Activated CD8-positive, alpha-beta memory T cell treated with anti-CD3 and anti-CD28 coated beads for 48 hours (primary cell): Measurements from ENCODE around the gene PVALB.

Source experiments
- DNase-seq, 3 experiments: peaks; one replicate each; pipeline ENCODE4 v3.0.0-alpha.2; 2020; ENCODE audit warnings: low read depth in 2 of 3, low spot score in 2 of 3

PVALB gene, protein sequence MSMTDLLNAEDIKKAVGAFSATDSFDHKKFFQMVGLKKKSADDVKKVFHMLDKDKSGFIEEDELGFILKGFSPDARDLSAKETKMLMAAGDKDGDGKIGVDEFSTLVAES

DNA sequence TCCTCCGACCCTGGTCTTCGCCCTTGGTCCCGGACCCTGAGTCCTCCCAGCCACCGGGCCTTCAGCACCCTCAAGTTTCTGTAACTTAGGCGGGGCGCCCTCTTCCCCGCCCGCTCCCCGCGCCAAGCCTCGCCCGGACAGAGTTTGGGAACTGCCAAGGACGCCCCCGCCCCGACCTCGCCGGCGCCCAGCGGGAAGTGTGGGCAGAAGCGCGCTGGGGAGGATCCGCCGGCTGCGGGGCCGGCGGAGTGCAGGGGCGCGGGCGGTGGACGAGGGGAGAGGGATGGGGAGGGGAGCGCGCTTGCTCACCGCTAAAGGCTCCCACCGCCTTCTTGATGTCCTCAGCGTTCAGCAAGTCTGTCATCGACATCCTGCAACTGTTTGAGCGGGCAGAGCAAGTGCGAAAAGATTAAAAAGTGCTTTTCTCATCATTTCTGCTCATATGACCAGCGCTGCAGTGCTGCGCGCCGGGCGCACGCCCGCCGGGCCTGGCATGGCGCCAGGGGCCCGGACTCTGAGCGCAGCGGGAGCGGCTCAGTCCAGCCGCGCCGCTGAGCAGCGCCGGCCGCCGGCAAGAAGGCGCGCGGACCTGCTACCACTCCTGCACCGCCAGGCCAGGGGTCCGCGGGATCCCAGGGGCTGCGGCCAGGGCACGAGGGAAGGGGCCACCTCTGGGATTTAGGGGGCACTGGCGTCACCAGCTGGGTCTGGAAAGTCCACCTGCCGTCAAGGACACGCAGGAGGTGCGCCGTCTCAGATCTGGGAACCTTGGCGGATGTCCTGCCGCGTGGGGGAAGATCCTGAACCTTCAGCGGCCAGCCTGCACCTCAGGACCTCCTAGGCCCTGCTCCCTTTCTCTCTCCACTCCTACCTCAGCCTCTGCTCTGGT, at the start of gene PVALB:
Gene PVALB (minus strand): TSS at position 400 of the 889 bp plus-strand sequence. CDS start 30 bp downstream, at position 370.
- no peak for DNase-seq

DNA sequence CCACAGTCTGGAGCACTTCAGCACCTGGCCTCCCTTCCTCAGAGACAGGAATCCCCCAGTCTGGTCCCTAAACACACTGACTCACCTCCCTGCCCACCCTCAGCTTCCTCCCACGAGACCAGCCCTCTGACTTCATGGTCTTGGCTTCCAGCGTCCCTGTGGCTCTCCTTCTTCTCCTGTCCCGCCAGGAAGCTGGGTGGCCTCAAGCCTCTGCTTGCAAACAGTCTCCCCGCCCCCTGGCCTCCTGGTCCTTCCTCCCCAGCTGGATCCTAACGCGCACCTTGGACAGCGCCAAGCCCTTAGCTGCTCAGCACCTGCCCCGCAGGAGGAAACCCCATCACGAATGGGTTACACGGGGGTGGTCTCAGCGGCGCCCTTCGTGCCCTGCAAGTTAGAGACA, 48.5 kb upstream of the PVALB start:
- DNase-seq = no peak

DNA sequence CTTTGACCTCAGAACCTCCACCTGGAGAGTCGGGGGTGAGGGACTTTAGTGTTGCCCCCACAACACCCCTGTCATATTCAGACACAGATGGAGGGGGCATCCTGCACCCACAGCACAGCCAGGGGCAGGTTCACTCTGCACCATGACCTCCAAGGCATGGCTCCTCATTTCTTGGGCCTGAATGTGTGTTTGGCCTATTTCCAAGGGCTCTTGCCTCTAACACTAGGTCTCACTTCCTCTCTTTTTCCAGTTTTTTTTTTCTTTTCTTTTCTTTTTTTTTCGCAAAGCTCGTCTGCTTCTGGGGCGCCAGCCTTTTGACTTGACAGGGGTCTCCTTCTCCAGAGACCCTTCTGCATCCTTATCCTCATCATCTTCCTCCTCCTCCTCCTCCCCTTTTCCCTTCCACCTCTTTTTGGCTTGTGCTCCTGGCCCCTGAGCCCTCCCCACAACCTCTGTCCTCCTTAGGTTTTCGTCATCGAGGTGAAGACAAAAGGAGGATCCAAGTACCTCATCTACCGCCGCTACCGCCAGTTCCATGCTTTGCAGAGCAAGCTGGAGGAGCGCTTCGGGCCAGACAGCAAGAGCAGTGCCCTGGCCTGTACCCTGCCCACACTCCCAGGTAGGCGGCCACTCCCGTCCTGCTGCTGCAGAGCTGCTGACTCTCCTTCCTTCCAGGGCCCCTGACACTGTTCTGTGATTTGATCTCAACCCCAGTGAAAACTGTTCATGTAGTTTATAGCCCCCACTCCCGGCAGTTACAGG, 47.8 kb upstream of the PVALB start:
- DNase-seq = no peak

DNA sequence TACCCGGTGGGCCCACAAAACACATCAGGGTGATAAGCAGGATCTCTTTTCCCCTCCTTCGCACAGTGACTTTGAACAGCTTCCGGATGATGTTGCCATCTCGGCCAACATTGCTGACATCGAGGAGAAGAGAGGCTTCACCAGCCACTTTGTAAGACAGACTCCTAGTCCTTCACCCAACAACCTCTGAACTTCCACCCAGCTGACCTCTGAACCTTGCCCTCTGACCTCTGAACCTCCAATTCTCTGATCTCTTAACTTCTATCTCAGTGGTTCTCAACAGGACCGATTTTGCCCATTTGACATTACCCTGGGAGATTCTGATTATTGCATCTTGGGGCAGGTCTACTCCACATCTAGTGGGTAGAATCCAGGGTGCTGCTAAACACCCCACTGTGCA, 47.1 kb upstream of the PVALB start:
- DNase-seq = no peak

DNA sequence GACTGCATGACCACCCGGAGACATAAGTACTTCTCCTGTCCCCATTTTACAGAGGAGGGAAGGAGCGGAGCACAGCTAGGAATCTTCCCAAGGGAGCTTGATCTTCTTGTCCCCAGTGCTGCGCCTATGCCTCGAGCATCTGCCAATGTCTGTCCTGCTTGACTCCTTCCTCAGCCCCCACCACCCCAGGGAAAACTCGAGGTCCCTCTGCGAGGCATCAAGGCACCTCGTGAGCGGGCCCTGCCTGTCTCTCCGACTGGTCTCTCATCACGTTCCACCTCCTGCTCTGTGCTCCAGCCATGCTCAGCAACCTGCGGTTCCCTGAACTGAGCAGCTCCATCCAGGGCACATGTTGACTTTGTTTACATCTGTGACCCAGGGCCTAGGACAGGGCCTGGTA, 46.4 kb upstream of the PVALB start:
- DNase-seq = no peak

DNA sequence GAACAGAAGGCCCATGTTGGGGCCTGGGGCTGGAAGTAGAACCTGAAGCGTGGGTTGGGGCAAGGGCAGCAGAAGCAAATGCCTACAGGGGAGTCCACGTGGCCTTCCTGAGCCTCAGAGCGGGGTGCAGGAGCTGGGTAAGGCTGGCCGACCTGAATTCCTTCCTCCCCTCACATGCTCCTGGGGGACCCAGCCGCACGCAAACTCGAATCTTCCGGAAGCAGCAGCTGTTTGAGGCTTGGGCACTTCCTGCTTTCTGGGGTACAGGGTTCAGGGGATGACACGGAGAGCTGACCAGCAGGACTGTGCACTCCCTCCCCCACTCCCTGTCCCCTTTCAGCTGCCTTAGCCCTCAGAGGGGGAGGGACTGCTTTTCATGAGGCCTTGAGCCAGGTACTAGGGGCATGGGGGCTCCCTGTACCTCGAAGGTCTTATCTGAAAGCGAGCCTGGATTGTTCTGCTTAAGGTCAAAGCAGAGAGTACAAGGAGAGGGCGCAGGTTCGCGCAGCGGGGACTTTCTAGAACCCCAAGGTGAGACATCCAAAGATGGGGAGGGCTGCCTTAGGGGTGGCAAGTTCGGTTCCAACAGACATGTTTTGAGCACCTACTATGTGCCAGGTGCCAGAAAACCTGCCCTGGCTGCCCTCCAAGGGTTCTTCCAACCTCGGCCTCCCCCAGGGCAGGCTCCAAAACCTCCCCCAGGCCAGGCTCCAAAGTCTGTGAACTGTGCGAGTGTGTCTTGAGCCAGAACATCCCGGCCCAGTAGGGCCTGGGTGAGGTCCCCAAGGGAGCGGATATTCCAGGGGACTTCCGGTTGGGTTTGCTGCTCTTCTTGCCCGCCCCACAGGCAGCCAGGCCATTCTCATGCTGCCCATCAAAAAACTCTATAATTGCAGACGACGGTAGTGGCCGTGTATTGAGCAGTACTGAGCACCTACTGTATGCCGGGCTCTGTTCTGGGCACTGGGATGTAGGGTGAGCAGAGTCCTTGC, 45.7 kb upstream of the PVALB start:
- DNase-seq = no peak

DNA sequence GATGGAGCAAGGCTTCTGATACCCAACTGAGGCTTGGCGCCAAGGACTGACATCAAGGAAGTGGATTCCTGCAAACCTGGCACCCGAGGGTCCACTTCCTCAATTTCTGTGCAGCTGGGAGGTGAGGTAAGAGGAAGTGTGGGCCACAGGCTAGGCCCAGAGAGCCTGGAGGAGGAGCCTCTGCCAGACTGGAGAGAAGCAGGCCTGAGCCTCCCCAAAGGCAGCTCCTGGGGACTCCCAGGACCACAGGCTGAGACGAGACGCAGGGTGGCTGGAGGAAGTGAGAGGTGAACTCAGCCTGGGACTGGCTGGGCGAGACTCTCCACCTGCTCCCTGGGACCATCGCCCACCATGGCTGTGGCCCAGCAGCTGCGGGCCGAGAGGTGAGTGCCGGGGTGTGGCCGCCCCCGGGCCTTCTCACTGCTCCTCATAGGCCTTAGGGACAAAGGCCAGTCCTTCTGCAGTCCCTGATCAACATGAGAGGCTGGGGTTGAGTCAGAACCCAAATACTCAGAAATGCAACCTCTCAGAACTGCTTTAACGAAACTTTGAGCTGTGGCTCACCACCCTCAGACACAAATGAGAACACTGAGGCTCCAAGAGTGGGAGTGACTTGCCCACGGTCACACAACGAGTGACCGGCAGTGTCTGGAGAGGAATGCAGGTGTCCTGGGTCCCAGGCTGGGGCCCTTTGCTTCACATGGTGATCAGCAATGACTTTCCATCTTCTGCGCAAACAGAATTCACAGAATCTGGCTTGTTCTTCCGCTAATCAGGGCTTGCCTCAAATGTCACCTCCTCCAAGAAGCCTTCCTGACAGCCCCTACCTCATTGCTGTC, 44.2 kb upstream of the PVALB start, which contains the start of gene NCF4:
Gene NCF4 (plus strand): TSS at position 186 of the 839 bp plus-strand sequence. CDS start 166 bp downstream, at position 352.
- DNase-seq = peak in 2 of 3 experiments; percentile 18 to 60

DNA sequence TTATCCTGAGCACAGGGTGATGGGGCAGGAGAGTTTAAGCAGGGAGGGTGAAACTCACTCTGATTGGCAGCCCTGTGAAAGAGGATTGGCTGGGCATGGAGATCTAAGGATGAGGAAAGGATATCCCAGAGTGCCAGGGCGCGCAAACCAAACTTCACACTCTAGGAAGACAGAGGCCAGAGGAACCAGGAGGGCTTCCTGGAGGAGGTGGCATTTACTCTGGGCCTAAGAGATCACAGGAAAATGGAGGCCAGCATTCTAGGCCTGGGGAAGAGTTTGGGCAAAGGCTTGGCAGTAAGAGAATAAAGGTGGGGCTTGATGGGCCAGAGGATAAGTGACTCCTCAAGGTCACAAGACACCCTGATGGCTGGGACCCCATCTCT, 43.6 kb upstream of the PVALB start:
- no peak for DNase-seq

DNA sequence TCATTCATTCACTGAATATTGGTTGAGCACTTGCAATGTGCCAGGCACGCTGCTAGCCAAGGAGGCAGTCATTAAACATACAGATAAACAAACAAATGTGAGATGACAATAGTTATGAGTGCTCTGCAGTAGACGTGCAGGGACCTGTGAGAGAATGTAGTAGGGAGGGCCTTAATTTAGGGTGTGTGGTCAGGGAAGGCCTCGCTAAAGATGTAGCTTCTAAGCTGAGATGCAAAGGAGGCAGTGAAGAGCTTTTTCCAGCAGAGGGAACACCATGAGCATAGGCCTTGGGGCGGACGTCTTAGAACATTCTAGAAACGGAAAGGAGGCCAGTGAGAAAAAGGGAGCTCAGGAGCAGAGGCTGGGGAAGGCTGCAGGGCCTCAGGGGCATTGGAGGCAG, 43.2 kb upstream of the PVALB start:
- DNase-seq = no peak

DNA sequence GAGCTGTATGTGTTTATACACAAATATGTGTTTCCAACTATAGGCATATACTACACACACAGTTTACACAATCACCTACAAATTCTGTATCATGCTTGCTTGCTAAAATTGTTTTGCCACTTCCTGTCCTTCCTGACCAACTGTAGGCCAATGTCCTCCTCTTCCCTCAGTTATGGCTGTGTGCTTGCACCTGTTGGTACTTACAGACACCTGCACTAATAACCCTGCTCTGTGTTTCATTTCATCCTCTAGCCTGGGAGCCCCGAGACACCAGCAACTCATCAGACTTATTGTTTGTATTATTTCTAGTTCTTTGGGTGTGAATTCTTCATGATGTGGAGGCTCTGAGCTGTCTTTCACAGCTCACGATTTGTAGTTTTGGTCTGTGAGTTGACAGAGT, 42.1 kb upstream of the PVALB start:
- no peak for DNase-seq

DNA sequence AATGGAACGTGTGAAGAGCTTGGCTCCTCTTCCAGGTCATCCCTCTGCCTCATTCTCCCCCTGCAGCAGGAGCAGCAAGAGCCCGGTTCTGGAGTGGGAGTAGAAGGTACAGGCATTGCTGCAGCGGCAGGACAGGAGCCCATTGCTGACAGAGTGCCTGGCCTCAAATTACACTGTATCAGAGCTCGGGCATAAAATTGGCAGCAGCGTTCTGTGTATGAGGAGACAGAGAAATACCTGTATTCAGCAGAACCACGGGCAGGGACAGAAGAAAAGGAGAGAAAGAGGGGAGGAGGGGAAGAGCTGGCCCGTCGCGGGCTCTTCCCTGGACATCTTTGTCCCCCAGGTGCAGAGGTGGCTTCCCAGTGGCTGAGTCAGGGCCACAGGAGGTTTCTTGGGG, 41.3 kb upstream of the PVALB start:
- DNase-seq = no peak

DNA sequence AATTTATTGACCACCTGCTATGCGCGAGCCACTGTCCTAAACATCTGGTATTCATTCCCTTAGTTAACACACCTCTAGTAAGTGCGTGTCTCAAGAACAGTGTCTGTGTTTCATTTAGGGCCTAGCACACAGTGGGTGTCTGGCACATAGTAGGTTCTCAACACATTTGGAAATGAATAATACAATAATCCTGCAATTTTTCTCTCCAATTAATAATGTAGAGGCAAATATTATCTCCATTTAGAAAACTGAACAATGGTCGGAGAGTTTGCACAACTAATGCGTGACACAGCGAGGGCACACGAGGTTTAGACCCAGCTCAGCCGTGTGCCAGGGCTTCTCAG, 39.9 kb upstream of the PVALB start:
- no peak for DNase-seq

DNA sequence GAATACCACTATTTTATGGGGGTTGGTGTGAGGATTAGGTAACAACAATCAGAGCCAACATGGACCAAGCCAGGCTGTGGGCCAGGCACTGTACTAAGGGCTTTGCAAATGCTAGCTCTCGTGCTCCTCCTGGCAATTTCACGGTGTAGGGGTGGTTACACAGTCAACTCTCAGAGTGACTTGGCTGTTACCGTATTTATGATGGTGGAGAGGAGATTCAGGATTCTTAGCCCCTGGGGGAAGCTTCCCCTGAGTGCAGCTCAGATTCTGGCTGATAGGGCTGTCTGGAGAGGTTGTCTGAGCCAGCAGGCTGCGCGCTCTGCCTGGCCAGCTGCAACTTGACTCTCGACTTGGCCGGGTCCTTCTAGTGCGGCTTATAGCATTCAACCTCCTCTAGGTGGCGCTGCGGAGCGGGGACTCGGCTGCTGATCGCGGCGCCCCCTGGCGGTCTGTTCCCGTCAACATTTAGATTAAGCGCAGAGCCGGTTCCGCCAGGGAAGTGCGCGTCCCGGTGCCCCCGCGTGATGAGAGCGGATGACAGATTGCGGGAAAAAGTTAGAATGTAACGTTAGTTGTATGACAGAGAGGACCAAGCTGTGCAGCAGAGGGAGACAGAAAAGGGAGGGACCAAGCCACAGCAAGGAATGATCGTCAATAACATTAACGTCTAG, 39.4 kb upstream of the PVALB start:
- peak; percentile 81 to 100 (median 100) for DNase-seq

DNA sequence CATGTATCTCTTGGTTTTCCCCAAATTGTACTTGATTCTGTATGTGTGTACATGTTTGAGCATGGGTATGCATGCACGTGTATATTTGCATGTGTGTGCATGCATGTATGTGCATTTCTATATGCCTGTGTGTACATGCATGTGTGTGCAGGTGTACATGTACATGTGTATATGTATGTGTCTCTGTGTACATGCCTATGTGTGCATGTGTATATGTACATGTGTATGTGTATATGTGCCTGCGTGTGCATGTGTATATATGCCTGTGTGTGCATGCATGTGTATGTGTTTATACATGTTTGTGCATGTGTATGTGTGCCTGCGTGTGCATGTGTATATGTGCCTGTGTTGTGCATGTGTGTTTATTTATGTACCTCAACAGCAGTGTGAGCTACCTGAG, 38.6 kb upstream of the PVALB start:
- DNase-seq = no peak

DNA sequence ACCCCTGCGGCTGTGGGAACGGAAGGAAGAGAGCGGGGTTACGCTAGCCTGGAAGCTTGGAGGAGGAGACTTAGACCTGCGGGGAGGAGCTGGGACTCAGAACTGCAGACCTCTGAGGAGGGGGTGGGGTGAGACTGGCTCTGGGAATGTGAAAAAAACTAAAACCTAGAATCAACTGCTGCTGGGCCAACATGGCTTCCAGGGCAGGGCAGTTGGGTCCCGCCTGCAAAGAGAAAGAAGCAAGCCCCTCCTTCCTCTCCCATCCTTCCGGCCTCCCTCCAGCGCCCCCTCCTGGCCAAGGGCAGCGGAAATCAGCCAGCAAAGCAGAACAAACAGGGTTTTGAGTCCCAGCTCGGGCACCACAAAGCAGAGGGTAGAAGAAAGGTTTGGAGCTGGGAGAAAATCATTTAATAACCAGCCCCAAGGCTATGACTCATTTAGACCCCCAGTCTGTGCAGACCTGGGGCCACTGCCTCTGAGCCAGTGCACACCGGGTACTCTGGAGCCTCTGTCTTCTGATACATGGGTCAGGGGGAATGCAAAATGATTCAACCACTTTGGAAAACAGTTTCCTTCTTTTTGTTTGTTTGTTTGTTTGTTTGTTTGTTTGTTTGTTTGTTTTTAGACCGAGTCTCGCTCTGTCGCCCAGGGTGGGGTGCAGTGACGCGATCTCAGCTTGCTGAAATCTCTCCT, 36.7 kb upstream of the PVALB start:
- peak; percentile 71 to 94 (median 81) for DNase-seq

DNA sequence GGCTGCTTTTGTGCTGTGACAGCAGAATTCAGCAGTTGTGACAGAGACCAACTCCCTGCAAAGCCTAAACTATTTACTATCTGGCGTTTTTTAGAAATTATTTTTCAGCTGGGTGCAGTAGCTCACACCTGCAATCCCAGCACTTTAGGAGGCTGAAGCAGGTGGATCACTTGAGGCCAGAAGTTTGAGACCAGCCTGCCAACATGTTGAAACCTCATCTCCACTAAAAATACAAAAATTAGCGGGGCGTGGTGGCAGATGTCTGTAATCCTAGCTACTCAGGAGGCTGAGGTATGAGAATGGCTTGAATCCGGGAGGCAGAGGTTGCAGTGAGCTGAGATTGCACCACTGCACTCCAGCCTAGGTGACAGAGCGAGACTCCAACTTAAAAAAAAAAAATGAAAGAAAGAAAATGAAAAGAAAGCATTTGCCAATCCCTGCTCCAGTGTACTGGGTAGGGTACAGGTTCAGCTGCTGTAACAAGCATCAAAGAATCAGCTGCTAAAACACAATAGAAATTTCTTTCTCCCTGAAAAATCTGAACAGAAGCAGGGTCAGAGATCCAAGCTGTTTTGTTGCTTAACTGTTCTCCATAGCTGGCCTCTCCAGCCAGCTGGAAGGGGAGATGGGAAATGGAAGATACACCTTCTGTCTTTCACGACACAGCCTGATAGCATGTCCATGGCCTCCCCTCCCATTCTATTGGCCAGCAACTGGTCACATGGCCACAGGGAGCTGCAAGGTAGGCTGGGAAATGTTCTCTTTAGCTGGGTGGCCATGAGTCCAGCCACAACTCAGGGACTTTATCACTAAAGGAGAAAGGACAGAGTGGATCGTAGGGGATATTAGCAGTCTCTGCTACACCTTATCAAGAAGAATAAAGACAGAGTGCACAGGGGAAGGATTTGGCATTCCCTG, 35.5 kb upstream of the PVALB start:
- DNase-seq = no peak

DNA sequence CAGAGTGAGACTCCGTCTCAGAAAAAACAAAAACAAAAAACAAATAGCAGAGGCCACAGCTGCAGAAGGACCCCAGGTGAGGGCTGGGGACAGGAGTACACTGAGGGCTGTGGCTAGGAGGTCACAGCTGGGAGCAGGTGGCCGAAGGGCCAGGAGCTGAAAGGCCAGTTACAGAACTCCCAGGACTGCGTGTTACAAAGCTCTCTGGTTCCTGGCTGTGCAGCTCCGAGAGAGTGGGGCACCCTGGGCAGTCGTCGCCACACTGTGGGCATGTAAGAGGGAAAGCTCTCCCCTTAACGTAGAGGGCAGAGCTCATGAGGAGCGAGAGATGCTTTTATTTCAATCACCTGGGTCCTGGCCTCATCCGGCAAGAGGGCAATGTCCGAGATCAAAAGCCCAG, 33.8 kb upstream of the PVALB start:
- no peak for DNase-seq

DNA sequence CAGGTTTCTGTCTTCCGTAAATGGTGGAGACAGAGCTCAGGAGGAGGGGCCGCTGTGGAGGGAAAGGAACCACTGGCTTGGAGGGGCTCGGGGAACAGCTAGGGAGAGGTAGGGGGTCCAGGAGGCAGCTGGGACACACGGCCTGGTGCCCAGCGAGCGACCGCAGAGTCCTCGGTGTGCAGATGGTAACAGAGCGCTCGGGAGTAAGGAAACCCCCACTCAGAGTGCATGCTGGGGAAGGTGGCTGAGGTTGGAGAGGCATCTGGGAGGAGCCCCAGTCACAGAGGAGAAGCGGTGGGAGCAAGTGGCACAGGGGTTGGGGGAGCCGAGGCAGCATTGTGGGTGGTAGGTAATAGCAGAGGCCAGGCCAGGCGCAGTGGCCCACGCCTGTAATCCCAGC, 33.2 kb upstream of the PVALB start:
- DNase-seq = no peak
